Medulla oblongata (tissue), 1 donor: Measurements from ENCODE around the gene SSTR5.

Experiments
- DNase-seq: peaks from one replicate; pipeline ENCODE4 v3.0.0-alpha.2; 2015; ENCODE audit errors: extremely low spot score

SSTR5 gene

GRCh38 chr16:1122398-1122765, 49.8 kb downstream of the SSTR5 start:
- DNase-seq = no peak

DNA sequence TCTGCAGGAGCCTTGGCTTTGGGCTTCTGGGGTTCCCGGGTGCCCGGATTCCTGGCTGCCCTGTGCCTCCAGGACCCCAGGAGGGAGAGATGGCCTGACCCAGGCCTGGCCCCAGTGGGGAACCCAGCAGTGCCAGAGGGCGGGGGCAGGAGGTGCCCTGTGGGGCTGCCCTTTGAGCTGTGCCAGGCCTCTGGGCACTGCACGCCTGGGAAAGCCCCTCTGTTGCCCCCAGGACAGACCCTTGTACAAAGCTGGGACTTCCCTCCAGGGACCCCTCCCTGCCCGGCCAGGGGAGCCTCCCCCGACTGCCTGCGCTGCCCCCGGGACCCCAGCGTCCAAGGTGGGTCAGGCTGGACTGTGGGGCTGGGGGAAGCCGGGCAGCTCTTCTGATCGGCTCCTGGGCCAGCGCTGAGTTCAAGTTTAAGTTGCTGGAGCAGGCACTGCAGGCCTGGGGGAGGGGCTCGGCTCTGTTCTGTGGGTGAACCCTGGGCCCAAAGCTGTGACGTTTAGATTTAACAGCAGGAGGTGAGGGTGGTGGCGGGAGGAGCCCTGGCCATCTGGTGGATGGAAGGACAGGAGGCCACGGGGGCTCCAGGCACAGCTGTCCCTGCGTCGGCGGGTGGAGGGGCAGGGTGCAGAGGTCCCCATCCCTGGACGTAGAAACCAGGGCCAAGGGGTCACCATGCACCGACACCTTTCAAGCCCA, 51.1 kb downstream of the SSTR5 start:
- no peak for DNase-seq

DNA sequence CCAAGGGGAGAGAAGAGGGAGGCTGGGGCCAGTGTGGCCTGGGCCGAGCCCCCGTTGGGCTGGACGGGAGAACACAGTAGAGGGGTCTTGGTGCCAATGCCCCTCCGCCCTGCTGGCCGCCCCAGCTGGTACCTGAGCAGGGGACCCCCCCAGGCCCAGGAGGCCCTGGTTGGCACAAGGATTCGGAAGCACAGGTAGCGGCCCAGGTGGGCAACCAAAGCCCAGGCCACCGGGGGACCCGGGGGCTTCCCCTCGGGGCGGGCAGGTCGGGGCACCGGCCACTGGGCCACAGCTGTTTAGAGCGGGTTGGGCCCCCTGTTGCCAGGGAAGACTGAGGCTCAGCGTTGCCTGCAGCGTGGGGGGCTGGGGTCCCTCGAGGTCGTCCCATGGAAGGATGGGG, 51.7 kb downstream of the SSTR5 start:
- DNase-seq = no peak

- no peak for DNase-seq
Measured at GRCh38 chr16:1124795-1125194, 52.2 kb downstream of the SSTR5 start.

GRCh38 chr16:1125471-1125870, 52.9 kb downstream of the SSTR5 start:
- no peak for DNase-seq

DNA sequence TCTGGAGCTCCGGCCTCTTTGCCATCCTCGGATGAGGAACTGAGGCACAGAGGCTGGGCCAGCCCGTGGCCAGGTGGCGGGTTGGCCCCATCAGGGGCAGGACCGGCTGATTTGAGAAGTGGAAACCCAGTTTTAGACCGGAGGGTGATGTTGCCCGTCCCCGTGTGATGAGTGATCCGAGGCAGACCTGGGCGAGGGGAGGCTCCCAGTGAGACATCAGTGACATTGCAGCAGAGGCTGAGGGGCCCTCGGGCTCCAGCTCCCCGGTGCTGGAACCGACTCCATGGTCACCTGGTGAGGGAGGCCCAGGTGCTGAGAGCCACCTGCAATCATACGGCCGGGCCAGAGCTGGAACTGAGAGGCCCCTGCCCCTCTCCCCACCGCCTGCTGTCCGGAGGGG, 53.5 kb downstream of the SSTR5 start:
- no peak for DNase-seq

DNA sequence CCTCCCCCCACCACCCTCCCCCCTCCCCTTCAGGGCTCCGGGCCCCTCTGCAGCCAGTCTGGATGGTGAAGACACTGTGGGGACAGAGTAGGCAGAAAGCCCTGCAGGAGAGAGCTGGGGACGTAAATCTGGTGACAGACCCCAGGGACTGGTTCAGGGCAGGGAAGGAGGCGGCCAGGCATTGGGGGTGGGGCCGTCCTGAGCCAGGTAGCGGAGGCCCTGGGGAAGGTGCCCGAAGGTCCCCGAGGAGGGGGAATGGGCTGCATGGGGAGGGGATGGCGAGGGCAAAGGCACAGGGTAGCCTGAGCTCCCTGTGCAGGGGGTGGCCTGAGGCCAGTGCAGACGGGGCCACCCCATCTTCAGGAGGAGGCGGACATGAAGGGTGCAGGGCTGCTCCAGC, 54.0 kb downstream of the SSTR5 start:
- DNase-seq = no peak

GRCh38 chr16:1127101-1127500, 54.6 kb downstream of the SSTR5 start:
- DNase-seq = no peak

DNA sequence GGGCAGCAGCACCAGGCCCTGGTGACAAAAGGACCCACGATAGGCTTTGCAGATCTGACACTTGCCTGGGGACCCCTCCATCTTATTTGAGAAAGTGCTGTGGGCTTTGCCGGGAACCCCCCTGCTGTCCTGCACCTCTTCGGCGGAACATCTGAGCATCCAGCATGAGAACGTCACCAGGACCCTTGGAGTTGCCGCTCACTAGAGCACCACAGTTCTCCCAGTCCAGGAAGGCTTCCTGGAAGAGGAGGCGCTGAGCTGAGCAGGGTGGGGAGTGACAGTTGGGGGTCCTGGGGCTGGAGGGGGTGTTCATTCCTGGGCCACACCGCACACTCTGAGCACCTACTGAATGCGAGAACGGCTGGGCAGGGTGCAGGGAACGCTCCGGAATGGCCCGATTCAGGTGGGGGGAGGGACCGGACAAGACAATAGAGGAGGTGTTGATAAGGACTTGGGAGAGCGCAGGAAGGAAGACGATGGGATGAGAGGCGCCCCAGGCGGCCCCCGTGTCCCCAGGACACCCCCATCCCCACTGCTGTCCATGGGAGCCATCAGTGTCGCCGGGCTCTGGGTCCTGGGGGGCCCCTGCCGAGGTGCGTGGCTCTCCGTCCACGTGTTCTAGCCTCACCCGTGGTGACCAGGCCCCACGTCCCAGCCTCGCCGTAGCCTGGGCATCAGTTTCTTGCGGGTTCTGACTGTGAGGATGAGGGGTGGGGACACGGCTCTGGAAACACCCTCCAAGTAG, 55.6 kb downstream of the SSTR5 start:
- DNase-seq = no peak

- DNase-seq = no peak
Measured at GRCh38 chr16:1129106-1129960, 56.8 kb downstream of the SSTR5 start.

GRCh38 chr16:1130382-1130781, 57.8 kb downstream of the SSTR5 start:
- DNase-seq = no peak
